Measurements from ENCODE around the gene LRRFIP2.
"Not testable (repeated sequence)": the region's sequence is repeated elsewhere in the genome, so short reads cannot be mapped to it uniquely, and the experiment has no call there.

LRRFIP2 gene

DNA sequence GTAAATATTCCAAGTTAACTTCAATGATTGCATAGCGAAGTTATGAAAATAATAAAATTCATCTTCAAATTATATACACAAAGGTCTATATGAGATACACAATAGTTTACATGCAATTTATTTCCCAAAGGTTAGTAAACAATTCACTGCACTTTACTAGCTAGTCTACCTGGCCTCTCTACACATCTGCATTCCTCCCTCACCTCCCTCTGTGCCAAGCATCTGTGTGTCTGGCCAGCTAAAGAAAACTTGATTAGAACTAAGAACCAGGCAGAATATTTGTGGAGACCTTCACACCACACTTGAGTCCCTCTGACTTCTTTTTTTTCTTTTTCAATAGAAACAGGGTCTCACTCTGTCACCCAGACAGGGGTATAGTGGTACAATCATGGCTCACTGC is 61.4 kb downstream of the LRRFIP2 start:
- DNase-seq = no peak

DNA sequence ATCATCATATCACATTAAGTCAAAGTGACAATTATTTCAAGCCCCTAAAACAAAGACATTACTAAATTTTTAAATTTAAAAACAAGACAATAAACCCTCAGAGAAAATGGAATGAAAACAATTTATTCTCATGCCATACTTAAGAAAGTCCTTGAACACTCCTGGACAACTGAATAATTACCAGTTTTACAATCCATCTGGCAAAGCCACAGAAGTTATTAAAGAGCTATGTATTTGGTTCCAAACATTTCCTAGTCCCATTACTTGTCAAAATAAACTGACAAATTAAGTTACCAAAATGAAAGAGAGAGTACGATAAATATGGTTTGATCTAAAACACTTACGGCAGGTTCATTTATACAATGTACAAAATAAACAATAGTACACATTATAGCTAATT is 63.2 kb downstream of the LRRFIP2 start:
- DNase-seq = no peak

DNA sequence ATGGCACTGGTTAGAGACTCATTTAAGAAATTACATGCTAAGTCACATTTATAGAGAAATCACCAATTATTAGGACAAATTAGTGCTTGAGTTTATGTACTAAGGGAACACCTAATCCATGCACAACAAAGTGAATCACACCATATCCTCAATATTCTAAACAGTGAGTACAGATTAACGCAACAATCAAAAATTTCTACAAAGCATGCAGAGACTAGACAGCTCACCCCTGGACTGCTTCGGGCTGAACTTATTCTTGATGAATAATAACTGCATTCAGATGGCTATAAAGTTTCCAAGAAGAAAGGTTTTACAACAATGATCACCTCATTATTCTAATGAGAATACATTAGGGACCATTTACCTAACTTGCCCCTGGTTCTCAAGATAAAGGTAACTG is 66.5 kb downstream of the LRRFIP2 start:
- DNase-seq = no peak

DNA sequence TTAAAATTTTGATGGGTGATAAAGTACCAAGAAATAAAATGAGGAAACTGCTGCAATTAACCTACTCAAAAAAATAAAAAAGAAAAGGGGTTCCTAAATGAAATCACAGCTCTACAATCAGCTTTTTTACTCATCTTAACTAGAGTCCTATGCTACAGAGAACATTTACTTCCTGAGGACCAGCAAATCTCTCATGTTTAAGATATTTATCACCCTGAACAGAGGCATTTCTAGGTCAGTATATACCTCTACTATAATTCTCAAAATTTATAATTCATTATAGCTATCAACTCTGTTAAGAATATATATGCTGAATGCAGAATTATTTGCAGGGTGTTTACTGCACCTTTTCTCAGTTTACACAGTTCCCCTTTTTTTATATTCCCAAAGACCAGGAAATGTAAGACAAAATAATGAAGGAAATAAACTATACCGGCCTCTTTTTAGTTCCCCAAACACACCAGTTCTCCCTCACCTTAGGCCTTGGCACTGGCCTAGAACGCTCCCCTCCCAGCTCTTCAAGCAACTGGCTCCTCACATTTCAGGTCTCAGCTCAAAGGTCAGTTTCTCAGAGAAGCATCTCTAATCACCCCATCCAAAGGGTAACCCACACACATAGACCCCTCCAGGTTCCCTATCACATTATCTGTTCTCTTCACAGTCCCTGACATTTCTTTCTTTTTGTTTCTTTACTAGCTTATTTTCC is 71.1 kb downstream of the LRRFIP2 start:
- no peak for DNase-seq

DNA sequence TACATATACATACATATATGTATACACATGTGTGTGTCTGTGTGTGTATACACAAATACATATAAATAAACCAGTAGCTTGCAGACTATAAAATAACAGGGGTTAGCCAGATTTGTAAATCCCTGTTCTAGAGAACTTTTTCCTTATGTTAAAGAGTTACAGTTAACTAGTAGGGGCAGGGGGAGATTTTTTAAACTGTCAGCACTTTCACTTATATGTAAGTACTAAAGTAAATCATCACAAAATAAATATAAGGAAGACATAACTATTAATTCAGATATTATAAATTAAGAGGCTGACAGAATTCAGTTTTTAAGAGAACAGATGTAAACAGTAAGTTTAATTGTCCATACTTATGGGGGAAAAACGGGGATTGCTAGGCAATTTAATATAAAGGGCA is 74.0 kb downstream of the LRRFIP2 start:
- no peak for DNase-seq

DNA sequence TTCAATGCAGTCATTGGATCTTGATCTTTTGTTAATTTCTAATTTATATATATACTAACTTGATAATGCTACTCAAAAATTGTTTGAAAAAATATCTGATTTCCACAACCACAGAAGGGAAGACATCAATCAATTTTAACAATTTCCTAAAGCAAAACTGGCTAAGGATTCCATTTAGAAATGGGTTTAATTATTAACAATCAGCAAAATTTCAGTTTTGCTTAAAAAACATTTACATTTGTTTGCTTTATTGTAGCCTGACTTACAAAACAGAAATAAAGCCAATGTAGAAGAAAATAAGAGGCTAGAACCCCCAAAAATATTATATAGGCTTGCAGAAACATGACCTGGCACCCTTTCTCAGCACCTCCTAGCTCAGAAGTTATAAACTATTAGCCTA is 74.9 kb downstream of the LRRFIP2 start:
- no peak for DNase-seq

DNA sequence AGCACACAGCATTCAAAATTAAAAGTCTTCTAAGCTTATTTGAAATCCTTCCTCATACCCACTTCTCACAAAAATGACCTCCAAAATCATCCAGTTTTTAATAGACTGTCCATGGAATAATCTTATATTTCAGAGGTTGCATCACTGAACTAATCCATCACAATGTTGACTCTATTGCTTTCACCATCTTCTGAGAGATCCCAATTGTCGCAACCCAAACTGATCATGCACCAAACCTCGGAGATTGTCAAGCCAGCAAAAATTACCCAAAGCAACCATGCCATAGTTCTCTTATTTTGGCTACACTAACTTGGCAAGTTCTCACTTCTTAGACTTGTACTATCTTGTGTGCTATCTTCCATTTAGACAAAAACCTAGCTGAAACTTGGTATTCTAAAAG is 75.5 kb downstream of the LRRFIP2 start:
- DNase-seq = no peak

DNA sequence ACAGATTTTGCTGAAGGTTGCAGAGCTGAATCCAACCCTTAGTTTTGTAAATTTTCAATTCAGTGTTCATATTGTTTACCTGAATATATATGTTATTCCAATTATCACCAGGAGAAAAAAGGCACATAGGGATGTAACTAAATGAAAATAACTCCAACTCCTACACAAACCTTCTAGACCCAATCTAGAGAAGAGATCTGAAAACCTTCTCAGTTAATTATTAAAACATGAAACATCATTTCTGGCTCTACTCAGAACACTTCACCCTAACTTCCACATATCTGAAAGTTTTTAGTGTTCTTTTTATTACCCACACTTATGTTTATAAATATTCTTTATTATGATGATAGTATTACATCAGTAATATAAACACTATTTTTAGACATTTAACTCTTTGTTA is 76.6 kb downstream of the LRRFIP2 start:
- DNase-seq = no peak

DNA sequence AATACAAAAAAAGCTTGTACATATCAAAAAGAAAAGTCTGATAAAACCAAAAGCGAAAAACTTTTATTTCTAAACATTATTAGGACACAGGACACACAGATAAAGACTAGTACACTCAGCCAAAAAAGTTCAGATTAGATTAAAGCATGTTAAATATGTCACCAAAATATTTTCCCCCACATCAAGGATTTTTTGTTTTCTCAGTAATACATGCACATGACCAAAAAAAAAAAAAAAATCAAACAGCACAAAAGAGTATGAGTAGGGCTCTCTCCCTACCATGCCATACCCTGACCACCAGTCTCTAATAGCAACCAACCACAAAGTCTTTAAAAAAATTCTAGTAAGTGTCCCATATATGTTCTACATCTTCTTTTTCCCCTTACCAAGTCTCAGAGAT is 77.4 kb downstream of the LRRFIP2 start:
- no peak for DNase-seq

DNA sequence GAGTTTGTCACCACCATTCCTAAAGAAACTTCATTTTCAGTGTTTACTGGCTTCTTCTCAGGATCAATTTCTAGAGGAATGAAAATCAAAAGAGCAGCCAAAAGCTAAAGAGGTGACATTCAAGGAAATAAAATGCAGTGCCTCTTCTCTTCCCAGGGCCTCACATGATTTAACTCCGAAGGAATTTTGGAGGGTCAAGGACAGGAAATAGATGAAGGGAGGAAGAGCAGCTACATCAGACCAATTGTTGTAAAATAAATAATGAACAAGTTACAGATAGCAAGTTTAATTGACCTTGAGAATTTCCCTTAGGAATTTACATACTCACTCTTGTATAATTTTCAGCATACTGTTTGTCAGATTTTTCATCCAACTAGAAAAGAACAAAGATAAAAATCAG is 78.1 kb downstream of the LRRFIP2 start:
- DNase-seq = no peak

DNA sequence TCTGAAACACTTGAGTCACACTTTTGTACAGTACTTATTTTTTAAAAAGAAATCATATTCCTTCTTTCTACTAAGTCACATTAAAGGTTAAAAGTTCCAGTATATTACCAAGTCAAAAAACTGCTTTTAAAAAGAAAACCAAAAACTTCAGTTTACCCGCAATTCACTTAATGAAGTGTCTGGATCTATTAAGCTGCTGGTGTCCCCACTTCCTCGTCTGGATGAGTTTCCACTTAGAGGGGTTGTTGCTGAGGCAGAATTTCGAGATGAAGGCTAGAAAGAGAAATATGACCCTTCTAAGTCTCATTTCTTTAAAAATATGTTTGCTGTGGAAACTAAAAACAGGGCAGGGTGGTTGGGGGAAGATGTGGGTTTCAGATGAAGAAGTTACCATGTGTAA is 79.7 kb downstream of the LRRFIP2 start:
- DNase-seq = no peak

DNA sequence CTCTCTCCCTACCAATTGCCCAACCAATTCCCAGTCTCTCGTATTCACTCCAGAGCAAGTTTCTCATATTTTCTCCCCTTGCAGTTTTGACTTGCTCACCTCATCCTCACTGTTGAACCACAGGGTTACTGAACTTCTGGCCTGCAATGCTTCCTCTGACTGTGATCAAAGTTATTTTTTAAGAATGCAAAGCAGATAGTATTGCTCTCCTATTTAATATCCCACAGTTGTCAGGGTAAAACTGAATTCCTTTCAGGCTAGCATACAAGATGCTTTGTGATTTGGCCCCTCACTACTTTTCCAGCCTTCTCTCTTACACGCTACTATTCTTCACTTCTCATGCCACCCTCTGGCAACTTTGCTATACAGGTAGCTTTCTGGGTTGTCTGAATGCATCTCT is 80.9 kb downstream of the LRRFIP2 start:
- no peak for DNase-seq

DNA sequence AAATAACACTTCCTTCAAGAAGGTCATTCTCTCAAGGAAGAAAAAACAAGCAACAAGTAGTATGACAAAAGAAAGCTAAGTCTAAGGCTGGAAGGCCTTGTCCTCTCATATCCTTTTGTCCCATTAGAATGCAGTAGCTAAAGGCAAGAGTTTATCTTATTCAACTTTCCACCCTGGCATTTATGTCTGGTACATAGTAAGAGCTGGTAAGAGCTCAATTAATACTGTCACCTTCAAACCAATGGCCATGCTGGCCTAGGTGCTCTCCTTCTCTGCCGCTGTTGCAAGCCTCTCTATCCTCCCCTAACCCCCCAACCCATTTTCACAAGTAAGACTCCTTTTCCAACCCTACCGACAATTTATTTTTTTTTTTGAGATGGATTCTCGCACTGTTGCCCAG is 81.9 kb downstream of the LRRFIP2 start:
- no peak for DNase-seq

DNA sequence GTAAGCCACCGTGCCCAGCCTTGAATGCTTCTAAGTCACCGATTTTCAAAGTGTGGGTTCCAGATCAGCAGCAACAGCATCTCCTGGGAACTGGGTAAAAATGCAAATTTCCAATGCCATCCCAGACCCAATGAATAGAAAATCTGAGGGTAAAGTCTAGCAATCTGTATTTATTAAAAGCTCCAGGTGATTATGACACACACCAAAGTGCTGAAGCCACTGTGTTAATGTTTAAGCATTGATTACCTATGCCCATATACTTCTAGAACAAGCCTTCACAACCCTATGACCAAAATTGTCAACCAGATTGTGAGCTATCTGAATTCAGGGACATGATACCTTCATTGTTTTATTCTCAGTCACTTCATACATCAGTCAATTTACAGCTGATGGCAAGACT is 86.5 kb downstream of the LRRFIP2 start:
- no peak for DNase-seq

DNA sequence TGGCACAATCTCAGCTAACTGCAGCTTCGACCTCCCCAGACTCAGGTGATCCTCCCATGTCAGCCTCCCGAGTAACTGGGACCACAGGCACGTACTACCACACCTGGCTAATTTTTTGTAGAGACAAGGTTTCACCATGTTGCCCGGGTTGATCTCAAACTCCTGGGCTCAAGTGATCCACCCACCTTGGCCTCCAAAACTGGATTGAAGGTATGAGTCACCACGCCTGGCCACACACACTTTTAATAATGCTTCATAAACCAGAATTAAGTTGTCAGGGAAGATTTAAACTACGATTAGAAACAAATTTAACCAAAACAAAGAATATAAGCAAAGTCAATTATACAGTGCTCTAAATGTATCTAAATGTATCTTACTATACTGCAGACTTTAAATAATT is 87.5 kb downstream of the LRRFIP2 start:
- no peak for DNase-seq

DNA sequence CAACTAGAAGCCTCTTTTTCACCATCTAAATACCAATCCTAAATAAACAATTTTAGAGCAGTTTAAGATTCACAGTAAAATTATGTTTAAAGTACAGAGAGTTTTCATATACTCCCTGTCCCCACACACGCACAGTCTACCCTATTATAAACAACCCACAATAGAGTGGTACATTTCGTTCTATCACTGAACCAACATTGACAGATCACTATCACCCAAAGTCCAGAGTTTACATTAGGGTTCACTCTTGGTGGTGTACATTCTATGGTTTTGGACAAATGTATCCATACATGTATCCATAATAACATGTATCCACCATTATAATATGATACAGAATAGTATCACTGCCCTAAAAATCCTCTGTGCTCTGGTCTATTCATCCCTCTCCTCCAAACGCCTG is 92.1 kb downstream of the LRRFIP2 start:
- DNase-seq = no peak

DNA sequence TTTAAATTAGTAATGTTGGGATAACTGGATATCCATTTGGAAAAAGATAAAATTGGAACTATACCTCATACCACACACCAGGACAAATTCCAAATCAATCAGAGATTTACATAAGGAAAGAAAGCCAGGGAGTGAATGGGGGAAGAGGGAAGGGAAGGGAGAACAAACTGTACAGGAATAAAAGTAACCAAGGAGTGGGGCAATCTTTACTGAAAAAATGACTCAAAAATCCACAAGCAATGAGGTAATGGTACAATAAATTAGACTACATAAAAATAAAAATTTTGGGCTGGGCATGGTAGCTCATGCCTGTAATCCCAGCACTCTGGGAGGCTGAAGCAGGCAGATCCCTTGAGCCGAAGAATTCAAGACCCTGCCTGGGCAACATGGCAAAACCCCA is 98.4 kb downstream of the LRRFIP2 start:
- DNase-seq = no peak

DNA sequence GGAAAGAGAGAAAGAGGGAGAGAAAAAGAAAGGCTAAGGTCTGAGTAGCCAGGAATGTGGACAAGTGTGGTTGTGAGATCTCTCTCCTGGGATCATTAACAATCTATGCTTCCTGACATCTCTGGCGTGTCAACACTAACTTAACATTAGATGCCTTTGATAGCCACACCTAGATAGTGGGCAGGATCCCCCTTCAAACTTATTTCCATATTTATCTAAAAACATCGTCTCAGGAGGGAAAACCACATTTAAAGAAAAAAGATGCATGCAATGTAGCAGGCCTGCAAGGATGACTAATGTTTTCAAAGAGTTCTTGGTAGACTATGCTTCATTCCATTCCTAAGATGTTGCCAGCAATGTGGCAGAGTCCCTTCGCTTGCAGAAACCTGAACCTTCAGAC is 100.2 kb downstream of the LRRFIP2 start:
- DNase-seq = no peak

DNA sequence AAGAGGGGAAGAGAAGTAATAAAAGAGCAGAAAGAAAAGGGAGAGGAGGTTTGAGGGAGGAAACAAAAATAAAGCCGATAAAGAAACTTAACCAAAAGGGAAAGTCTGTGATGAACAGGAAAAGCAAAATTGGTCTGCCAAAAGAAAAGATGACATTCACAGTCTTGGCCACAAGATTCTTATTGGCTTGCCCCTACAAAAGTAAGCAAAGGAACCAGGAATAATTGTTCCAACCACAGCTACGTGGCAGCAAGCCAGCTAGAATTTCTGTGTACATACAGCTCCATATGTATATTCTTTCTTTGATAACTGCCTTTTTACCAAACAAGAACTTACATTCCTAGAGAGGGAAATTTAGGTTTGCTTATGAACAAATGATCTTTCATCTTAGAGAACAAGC is 101.5 kb downstream of the LRRFIP2 start:
- no peak for DNase-seq

DNA sequence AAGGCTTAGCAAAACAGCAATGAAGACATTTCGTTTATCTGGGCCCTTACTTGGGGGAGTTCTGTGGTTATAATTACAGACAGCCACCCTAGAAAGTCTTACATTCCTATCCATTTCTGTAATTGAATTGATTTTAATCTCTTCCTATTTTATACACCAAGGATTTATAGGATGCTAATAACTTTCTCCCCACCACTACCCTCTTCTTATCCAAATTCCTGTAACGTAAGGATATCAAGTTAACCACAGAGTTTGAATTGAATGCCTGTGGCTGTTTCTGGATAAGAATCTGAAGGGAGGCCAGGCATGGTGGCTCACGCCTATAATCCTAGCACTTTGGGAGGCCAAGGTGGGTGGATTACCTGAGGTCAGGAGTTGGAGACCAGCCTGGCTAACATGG is 102.5 kb downstream of the LRRFIP2 start:
- DNase-seq = no peak

DNA sequence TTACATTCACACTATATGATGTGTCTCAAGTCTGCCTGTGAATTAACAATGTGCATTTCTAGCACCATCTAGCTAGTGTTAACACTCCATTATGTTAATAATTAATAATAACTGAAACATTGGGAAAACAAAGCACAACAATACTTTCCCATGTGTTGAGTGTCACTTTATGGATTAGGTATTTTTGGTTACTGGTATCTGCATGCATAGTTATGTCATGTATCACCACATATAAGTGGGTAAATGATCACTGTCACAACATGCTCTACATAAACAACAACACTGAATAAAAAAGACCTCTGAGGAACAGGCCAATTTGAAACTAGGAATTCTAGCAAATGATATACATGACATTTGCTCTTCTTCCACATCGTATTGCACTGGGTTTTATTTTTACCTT is 106.4 kb downstream of the LRRFIP2 start:
- DNase-seq = no peak

DNA sequence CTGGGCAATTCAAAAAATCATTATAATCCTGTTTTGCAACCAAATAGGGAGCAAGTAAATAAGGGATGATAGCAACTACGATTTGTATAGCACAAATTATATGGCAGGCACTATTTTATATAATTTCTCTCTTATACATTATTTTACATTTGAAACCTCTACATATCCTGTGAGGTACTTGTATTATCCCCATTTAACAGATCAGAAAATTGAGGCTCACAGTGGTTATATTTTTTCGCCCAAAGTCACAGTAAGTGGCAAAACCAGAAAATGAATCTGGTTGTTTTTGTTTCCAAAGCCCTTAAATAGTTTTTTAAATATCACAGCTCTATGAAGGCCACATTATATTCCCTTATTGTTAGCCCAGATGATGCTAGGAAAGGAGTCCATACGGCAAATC is 106.8 kb downstream of the LRRFIP2 start:
- no peak for DNase-seq

DNA sequence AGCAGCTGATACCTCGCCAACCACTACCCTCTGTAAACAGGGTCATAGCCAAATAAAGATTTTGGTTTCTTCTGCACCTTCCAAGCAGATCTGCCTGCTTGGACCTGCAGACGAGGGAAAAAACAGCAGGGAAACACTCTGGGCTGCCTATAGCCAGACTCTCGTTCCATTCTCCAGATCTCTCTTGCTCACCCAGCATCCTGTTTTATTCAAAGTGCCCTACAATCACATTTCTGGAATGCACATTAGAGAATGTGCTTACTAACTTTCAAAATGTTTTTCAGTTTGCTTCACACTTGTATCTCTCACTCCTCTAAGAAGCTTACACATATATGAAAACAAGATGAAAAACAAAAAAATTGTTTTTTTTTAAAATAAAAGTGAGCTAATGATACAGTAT is 109.6 kb downstream of the LRRFIP2 start:
- no peak for DNase-seq

DNA sequence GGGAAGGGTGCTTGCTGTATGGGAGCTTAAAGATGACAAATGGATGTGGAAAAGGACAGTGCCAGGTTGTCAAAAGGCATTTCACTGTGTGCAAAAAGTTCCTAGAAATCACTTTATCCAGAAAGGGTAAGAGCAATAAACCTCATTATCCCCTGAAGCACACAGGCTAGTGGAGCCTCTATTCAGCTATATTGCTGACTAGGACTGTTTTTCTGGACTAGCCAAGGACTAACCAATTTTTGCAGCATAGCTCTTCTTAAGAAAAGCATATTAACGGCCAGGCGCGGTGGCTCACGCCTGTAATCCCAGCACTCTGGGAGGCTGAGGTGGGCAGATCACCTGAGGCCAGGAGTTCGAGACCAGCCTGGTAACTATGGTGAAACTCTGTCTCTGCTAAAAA is 116.3 kb downstream of the LRRFIP2 start:
- DNase-seq = no peak

DNA sequence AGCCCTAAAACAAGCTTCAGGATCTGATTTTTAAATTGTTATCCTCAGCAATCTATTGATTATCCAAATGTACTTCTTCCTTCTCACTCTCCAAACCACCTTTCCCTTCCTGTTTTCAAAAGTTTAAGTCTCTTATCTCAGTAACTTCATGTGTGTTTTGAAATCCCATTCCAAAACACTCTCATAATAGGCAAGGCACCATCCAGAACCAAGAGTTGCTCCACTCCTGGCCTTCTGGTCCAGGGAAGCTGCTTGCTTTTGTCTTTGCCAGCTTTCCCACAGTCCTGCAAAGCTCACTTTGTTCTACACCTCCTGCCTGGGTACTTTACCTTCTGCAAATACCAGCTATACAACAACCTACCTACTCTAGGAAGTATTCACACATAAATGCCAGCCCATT is 117.6 kb downstream of the LRRFIP2 start:
- DNase-seq = no peak

DNA sequence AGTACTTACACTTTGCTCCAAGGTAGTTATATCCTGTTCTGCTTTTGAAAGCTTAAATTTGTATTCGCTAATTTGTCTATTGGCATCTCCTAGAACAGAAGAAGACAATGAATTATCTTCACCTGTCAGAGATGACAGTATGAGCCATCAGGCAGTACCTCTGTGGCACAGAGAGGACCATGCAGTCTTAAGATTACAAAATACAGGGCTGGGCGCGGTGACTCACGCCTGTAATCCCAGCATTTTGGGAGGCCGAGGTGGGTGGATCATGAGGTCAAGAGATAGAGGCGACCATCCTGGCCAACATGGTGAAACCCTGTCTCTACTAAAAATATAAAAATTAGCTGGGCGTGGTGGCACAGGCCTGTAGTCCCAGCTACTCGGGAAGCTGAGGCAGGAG is 119.3 kb downstream of the LRRFIP2 start:
- not testable (repeated sequence) for DNase-seq
